ENCODE data around the gene CRTC1. TPM values are rescaled to one million over a fixed set of nuclear protein-coding genes. Genes with fewer than 3 reads are reported as not detected.

Gene CRTC1
- total and polyA plus RNA-seq, 4 experiments from 2014 or later: 1.7 to 20.8 (median 19.6) TPM; not detected in 1

- no peaks in the 10 kb centered on the region for H3K9me3 ChIP-seq (ENCODE audit: control insufficient read depth in 1 of 2, low read length in 2 of 2)
These were observed 68.1 kb downstream of the CRTC1 start for GRCh38 chr19:18751571-18751970.

DNA sequence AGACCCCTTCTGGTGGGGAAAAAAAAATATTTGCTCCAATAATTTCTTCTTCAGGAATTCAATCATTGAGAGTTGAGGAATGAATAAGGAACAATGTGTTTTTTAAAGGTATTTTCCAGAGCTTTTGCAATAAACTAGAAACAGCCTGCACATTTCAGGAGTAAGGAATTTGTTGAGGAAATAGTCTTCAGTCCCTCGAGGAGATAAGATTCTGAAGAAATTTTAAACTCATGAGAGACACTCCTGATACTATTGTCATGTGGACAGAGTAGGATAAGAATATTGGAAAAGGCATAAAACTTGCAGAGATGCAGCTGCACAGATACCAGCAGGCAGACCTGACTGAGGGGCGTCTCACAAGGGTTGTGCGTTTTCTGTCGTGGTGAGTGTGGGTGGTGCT, 71.0 kb downstream of the CRTC1 start:
- Mint-ChIP-seq H3K4me3 (no peak overlapping the region), H3K36me3 (peaks cover 14 to 15% of the 10 kb centered on the region in 2 donors), H3K9me3 (no peaks in the 10 kb centered on the region), H3K27ac (no peak overlapping the region), H3K4me1 (no peaks in the 10 kb centered on the region), H3K27me3 (no peaks in the 10 kb centered on the region)
- DNase-seq: no peak
- intact Hi-C loops (cut with micrococcal nuclease): no loop called here
- Histone ChIP-seq H3K9me3 (ENCODE audit: control insufficient read depth in 1 of 2, low read length in 2 of 2) (no peaks in the 10 kb centered on the region), H3K4me3 (ENCODE audit: low read length in 2 of 2) (no peak overlapping the region), H3K27ac (ENCODE audit: low read depth, low read length) (no peak overlapping the region), H3K4me1 (ENCODE audit: insufficient read depth, low read length) (no peaks in the 10 kb centered on the region), H3K36me3 (ENCODE audit: insufficient read depth, low read length) (no peaks in the 10 kb centered on the region), H3K27me3 (ENCODE audit: insufficient read depth, low read length) (no peaks in the 10 kb centered on the region)
- CTCF ChIA-PET (ENCODE audit: partially characterized antibody): no interaction called here
- POLR2A ChIA-PET (ENCODE audit: partially characterized antibody): no interaction called here

More at GRCh38 chr19:18751571-18751970, 68.1 kb downstream of the CRTC1 start:
- Mint-ChIP-seq H3K4me1 (no peaks in the 10 kb centered on the region), H3K36me3 (peaks cover 14 to 16% of the 10 kb centered on the region in 2 donors), H3K4me3 (no peak overlapping the region), H3K9me3 (no peaks in the 10 kb centered on the region), H3K27me3 (no peaks in the 10 kb centered on the region), H3K27ac (no peak overlapping the region)
- H3K36me3 ChIP-seq (ENCODE audit: insufficient read depth, low read length): no peaks in the 10 kb centered on the region
- intact Hi-C loops (cut with micrococcal nuclease): no loop called here
- ChIA-PET POLR2A (ENCODE audit: partially characterized antibody) (no interaction called here), CTCF (ENCODE audit: partially characterized antibody) (interaction anchor here (1.2 kb wide), 1 partner anchor 96 kb away, joined by 3 read pairs; no protein-coding TSS in a partner anchor)
- no peaks in the 10 kb centered on the region for H3K4me1 ChIP-seq (ENCODE audit: insufficient read depth, low read length)
- no peak overlapping the region for H3K27ac ChIP-seq (ENCODE audit: low read depth, low read length)
- H3K27me3 ChIP-seq (ENCODE audit: insufficient read depth, low read length): no peaks in the 10 kb centered on the region
- H3K4me3 ChIP-seq (ENCODE audit: low read length in 2 of 2): no peak overlapping the region
- no peak for DNase-seq

DNA sequence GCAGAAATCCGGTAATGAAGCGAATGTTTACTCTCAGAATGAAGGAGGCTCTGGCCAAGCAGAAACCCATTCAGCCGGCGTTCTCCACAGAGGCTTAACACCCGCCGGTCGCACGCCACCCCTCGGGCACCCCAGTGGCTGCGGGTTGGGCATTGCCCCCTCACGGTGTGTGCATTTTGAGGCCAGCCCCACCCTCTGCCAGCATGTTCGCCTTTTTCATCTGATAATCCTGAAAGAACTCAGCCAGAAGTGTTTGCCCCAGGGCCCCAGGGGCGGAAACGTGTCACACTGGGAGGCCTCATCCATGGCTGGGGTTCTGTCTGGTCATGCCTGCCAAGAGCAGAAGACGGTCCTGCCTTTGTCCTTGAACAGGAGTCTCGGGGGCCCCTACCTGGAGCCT, 73.4 kb downstream of the CRTC1 start:
- H3K27me3 Mint-ChIP-seq: no peaks in the 10 kb centered on the region
- H3K27ac Mint-ChIP-seq: no peak overlapping the region
- intact Hi-C loops (cut with micrococcal nuclease): no loop called here

GRCh38 chr19:18759304-18759994, 76.0 kb downstream of the CRTC1 start:
- intact Hi-C loops (cut with micrococcal nuclease): no loop called here
- H3K27me3 ChIP-seq (ENCODE audit: insufficient read depth, low read length): no peaks in the 10 kb centered on the region
- H3K36me3 ChIP-seq (ENCODE audit: insufficient read depth, low read length): no peaks in the 10 kb centered on the region
- no peaks in the 10 kb centered on the region for H3K4me1 ChIP-seq (ENCODE audit: insufficient read depth, low read length)
- no peak overlapping the region for H3K4me3 ChIP-seq (ENCODE audit: low read length in 2 of 2)
- CTCF ChIA-PET (ENCODE audit: partially characterized antibody): no interaction called here
- Mint-ChIP-seq H3K4me1 (no peaks in the 10 kb centered on the region), H3K27me3 (no peaks in the 10 kb centered on the region), H3K9me3 (no peaks in the 10 kb centered on the region), H3K27ac (no peak overlapping the region), H3K4me3 (no peak overlapping the region), H3K36me3 (peaks cover 2 to 3% of the 10 kb centered on the region in 2 donors)
- no peaks in the 10 kb centered on the region for H3K9me3 ChIP-seq (ENCODE audit: control insufficient read depth in 1 of 2, low read length in 2 of 2)
- POLR2A ChIA-PET (ENCODE audit: partially characterized antibody): no interaction called here
- DNase-seq: peak in 1 of 5 donors; percentile 19
- no peak overlapping the region for H3K27ac ChIP-seq (ENCODE audit: low read depth, low read length)

More for the DNA sequence above, 73.4 kb downstream of the CRTC1 start:
- Mint-ChIP-seq H3K9me3 (no peaks in the 10 kb centered on the region), H3K4me3 (no peak overlapping the region), H3K4me1 (no peaks in the 10 kb centered on the region), H3K36me3 (peaks cover 9 to 10% of the 10 kb centered on the region in 2 donors)
- POLR2A ChIA-PET (ENCODE audit: partially characterized antibody): interaction anchor here (0.6 kb wide), 1 partner anchor 165 kb away, joined by 3 read pairs; no protein-coding TSS in a partner anchor
- Histone ChIP-seq H3K9me3 (ENCODE audit: control insufficient read depth in 1 of 2, low read length in 2 of 2) (no peaks in the 10 kb centered on the region), H3K4me3 (ENCODE audit: low read length in 2 of 2) (no peak overlapping the region), H3K27me3 (ENCODE audit: insufficient read depth, low read length) (no peaks in the 10 kb centered on the region), H3K27ac (ENCODE audit: low read depth, low read length) (no peak overlapping the region), H3K36me3 (ENCODE audit: insufficient read depth, low read length) (no peaks in the 10 kb centered on the region), H3K4me1 (ENCODE audit: insufficient read depth, low read length) (no peaks in the 10 kb centered on the region)
- CTCF ChIA-PET (ENCODE audit: partially characterized antibody): no interaction called here
- no peak for DNase-seq

DNA sequence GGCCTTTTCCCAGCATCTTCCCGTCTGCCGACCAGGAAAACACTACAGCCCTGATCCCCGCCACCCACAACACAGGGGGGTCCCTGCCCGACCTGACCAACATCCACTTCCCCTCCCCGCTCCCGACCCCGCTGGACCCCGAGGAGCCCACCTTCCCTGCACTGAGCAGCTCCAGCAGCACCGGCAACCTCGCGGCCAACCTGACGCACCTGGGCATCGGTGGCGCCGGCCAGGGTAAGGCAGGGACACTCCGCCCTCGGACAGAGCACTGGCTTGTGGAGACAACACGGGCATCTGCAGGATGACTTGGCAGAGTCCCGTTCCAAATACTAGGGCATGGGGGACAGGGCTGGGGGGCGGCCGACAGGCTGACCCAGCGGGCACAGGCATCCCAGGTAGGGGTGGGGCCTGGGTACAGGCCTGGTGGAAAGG, 76.5 kb downstream of the CRTC1 start:
- DNase-seq: peak in 1 of 5 donors; percentile 8
- Mint-ChIP-seq H3K4me1 (no peaks in the 10 kb centered on the region), H3K9me3 (no peaks in the 10 kb centered on the region), H3K4me3 (no peak overlapping the region), H3K27ac (peak overlapping the region in 1 of 7 donors; percentile 24), H3K36me3 (no peaks in the 10 kb centered on the region), H3K27me3 (no peaks in the 10 kb centered on the region)
- Histone ChIP-seq H3K4me3 (ENCODE audit: low read length in 2 of 2) (no peak overlapping the region), H3K36me3 (ENCODE audit: insufficient read depth, low read length) (no peaks in the 10 kb centered on the region), H3K27ac (ENCODE audit: low read depth, low read length) (no peak overlapping the region), H3K4me1 (ENCODE audit: insufficient read depth, low read length) (no peaks in the 10 kb centered on the region), H3K27me3 (ENCODE audit: insufficient read depth, low read length) (no peaks in the 10 kb centered on the region), H3K9me3 (ENCODE audit: control insufficient read depth in 1 of 2, low read length in 2 of 2) (no peaks in the 10 kb centered on the region)
- ChIA-PET POLR2A (ENCODE audit: partially characterized antibody) (no interaction called here), CTCF (ENCODE audit: partially characterized antibody) (no interaction called here)
- intact Hi-C loops (cut with micrococcal nuclease): no loop called here

GRCh38 chr19:18760440-18761383, 77.2 kb downstream of the CRTC1 start:
- DNase-seq: peak in 1 of 5 donors; percentile 29
- no peaks in the 10 kb centered on the region for H3K4me1 Mint-ChIP-seq
- no peaks in the 10 kb centered on the region for H3K27me3 Mint-ChIP-seq
- no peak overlapping the region for H3K4me3 Mint-ChIP-seq
- no peaks in the 10 kb centered on the region for H3K36me3 Mint-ChIP-seq
- no peak overlapping the region for H3K27ac ChIP-seq (ENCODE audit: low read depth, low read length)
- no peaks in the 10 kb centered on the region for H3K9me3 Mint-ChIP-seq
- no peaks in the 10 kb centered on the region for H3K27me3 ChIP-seq (ENCODE audit: insufficient read depth, low read length)
- intact Hi-C loops (cut with micrococcal nuclease): no loop called here
- H3K9me3 ChIP-seq (ENCODE audit: control insufficient read depth in 1 of 2, low read length in 2 of 2): no peaks in the 10 kb centered on the region
- H3K4me3 ChIP-seq (ENCODE audit: low read length in 2 of 2): no peak overlapping the region
- ChIA-PET CTCF (ENCODE audit: partially characterized antibody) (no interaction called here), POLR2A (ENCODE audit: partially characterized antibody) (no interaction called here)
- H3K27ac Mint-ChIP-seq: no peak overlapping the region
- no peaks in the 10 kb centered on the region for H3K36me3 ChIP-seq (ENCODE audit: insufficient read depth, low read length)
- no peaks in the 10 kb centered on the region for H3K4me1 ChIP-seq (ENCODE audit: insufficient read depth, low read length)

DNA sequence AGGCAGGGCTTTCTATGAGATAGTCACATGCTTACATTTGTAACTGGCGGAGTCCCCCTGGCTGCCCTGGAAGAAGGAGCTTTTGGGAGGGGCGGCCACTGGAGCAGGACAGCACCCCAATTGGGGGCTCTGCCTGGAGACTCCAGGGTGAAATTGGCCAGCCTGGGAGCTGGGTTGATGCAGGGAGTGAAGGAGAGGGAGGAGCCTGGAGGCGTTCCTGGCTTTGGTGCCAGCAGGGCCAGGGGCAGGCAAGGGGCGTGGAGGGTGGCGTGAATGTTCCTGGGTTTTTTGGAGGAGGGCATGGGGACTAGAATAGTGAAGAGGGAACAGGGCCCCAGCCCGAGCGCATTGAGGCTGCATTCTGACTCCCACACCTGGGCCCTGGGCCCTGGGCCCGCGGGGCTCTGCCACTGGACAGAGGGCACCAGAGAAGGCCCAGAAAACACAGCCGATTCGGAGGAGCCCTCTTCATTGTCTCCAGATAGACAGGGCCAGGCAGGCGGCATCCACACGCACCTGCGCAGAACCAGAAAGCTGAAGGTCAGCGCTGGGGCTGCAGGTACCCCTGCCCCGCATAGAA, 78.1 kb downstream of the CRTC1 start:
- CTCF ChIA-PET (ENCODE audit: partially characterized antibody): no interaction called here

More for the DNA sequence above, 78.1 kb downstream of the CRTC1 start:
- Histone ChIP-seq H3K27ac (ENCODE audit: low read depth, low read length) (no peak overlapping the region), H3K36me3 (ENCODE audit: insufficient read depth, low read length) (no peaks in the 10 kb centered on the region), H3K9me3 (ENCODE audit: control insufficient read depth in 1 of 2, low read length in 2 of 2) (no peaks in the 10 kb centered on the region), H3K27me3 (ENCODE audit: insufficient read depth, low read length) (no peaks in the 10 kb centered on the region), H3K4me3 (ENCODE audit: low read length in 2 of 2) (no peak overlapping the region), H3K4me1 (ENCODE audit: insufficient read depth, low read length) (no peaks in the 10 kb centered on the region)
- no peaks in the 10 kb centered on the region for H3K9me3 Mint-ChIP-seq
- DNase-seq: no peak
- H3K27ac Mint-ChIP-seq: no peak overlapping the region
- H3K4me3 Mint-ChIP-seq: no peak overlapping the region
- no peaks in the 10 kb centered on the region for H3K27me3 Mint-ChIP-seq
- H3K36me3 Mint-ChIP-seq: peaks cover 0 to 2% of the 10 kb centered on the region in 2 donors
- intact Hi-C loops (cut with micrococcal nuclease): no loop called here
- POLR2A ChIA-PET (ENCODE audit: partially characterized antibody): no interaction called here
- no peaks in the 10 kb centered on the region for H3K4me1 Mint-ChIP-seq
